ENCODE measurements around the gene SLC16A12.
"Not testable (repeated sequence)": the region's sequence is repeated elsewhere in the genome, so short reads cannot be mapped to it uniquely, and the experiment has no call there.

SLC16A12 gene

GRCh38 chr10:89547853-89548513 is 12.6 kb upstream of the SLC16A12 start:
- DNase-seq, result no peak

GRCh38 chr10:89546651-89547050 is 11.3 kb upstream of the SLC16A12 start:
- DNase-seq, result not testable (repeated sequence)

DNA sequence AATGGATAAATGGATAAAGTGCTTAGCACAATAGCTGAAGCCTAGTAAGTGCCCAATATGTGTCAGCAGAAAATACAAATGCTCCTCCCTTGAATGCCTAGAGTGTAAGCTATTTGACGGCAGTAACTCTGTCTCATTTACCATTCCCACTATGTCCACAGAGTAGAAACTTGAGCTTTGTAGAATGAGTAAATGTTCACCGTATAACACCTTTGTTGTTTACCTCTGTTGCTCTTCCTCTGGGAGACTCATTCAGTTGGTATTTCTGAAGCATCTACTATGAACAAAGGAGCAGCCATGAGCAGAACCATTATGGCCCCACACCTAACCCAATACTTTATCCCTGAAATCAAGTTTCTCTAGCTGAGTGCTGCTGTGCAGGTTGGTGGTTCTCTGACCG is 8.4 kb upstream of the SLC16A12 start:
- no peak for DNase-seq

GRCh38 chr10:89540420-89540949 is 5.1 kb upstream of the SLC16A12 start:
- DNase-seq, result no peak

DNA sequence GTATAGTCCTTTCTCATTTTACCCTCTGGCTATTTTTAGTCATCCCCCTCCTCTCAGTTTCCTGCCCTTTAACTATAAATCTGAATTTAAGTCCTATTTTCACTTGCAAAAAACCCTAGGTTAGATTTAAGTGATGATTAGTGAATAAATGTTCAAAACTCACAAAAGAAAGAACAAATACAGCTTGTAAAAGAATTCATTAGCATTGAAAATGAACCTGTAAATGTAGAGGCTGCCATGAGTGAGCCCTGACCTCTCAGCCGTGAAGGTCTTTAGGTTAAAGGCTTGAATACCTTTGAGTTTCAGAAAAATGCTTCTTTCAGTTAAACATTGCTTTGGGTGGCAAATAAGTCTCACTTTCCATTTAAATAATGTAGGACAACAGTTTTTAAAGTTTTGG is 2.0 kb upstream of the SLC16A12 start:
- no peak for DNase-seq

DNA sequence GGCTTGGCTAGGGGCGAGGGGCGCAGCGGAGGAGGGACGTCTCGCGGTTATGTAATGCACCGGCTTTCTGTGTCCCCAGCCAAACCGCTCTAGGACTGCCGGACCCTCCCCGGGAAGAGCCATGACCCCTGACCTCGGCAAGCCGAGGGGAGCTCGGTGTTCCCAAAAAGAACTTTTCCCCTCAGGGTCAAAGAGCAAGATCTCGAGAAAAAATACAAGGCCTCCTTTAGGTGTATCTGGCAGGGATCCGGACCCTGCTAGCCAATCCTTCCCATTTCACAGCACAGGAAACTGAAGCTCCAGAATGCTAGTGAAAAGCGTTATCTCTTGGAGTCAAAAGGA is 590 bp upstream of the SLC16A12 start:
- DNase-seq, result no peak

- DNase-seq, result no peak
Observed at GRCh38 chr10:89534826-89535166, 598 bp downstream of the SLC16A12 start.

- DNase-seq, result no peak
Observed at GRCh38 chr10:89532476-89532875, 2.9 kb downstream of the SLC16A12 start.

GRCh38 chr10:89531359-89531758 is 4.0 kb downstream of the SLC16A12 start:
- no peak for DNase-seq

- DNase-seq, result not testable (repeated sequence)
Observed at GRCh38 chr10:89529711-89530110, 5.7 kb downstream of the SLC16A12 start.

GRCh38 chr10:89526358-89526757 is 9.0 kb downstream of the SLC16A12 start:
- no peak for DNase-seq

DNA sequence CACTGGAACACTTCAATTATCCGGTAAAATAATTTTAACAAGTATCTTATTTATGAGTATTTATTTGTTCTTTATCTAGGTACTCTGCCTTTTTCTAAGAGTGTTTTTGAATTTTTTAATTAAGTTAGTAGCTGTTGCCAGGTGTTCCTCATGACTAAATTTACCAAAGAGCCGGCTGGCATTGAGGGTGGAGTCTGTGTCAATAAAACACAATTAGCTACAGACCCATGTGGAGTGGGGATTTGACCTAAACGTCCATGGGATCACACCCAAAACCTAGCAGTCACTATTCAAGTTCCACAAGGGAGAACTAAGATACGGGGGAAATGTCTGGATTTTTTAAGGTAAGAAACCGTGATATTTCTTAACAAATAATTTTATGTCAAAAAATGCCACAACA is 9.8 kb downstream of the SLC16A12 start:
- no peak for DNase-seq

DNA sequence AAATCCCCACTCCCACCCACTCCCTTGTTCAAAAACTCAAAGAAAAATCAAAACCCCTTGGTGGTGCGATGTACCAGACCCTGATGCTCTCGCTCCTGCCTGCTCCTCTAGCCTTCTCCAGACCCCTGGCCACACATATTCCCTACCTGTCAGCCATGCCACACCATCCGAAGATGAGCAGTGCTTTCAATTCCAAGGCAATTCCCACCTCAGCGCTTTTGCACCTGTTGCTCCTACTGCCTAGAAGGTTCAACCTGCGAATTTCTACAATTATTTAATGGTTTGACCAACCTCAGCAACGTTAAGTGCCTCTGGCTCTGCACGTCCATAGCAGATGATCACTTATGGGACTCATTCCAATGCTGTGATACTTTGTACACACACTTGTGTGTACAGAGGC is 11.1 kb downstream of the SLC16A12 start:
- no peak for DNase-seq

DNA sequence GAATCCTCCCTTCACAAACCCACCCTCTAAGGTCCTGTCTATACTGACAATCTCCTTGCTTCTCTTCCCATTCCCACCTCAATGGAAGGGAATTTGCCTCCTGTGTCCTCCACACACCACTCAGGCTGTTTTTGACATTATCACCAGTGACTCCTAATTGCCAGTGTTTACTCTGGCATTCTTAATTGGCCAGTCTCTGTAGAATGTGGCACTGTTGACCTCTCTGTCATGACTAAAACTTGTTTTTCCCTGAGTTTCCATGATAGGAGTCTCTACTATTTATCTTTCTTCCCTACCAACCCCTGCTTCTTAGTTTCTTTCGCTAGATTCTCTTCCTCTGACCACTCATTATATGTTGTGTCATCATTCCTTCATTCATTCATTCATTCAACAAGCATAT is 12.1 kb downstream of the SLC16A12 start:
- no peak for DNase-seq

- DNase-seq, result no peak
Observed at GRCh38 chr10:89522463-89522862, 12.9 kb downstream of the SLC16A12 start.

DNA sequence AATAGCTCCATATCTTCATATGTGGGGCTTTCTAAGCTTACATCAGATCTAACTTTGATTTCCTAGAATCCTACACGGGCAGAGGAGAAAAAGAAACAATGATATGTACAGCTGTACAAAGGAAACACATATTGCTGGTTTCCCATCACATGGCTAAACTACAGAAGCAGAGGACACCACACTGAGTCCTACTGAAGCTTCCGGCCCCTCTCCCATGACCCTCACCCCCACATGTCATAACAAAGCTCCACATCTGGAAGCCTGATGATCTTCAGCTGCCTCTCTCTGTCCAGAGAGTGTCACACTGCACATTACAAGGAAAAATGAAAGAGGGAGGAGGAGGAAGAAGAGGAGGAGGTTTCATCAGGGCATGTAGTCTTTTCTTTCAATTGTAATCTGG is 14.0 kb downstream of the SLC16A12 start:
- no peak for DNase-seq

GRCh38 chr10:89520706-89521105 is 14.7 kb downstream of the SLC16A12 start:
- DNase-seq, result no peak

GRCh38 chr10:89518876-89519842 is 16.2 kb downstream of the SLC16A12 start:
- no peak for DNase-seq

GRCh38 chr10:89518108-89518507 is 17.3 kb downstream of the SLC16A12 start:
- DNase-seq, result no peak

DNA sequence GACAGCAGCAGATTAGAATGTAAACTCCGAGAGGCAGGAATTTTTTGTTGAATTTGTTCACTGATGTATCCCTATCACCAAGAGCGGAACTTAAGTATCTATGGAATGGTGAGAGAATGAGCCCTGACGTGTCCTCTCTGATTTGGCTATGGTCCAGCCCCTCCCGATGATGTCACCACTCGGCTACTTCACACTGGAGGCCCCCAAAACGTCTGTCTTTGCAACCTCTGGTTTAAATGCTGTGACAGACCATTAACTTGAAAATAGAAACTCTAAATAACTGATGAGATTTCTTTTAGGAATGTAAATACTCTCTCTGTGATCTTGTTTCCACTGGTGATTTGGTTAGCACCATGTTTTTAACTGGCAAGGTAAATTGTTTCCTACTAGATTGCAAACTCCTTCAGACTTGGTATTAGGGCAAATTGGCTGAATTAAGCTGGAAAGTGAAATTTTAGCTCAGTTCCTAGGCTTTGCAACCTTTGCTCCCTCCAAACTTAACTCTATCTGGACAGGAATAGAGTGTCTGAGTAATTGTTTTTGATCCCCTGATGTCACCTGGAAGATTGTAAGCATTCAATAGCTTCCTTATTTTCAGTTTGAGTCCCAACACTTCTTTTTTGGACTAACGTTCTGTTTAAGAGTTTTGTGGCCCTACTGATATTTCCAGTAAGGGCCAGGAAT is 19.1 kb downstream of the SLC16A12 start:
- DNase-seq, result no peak

DNA sequence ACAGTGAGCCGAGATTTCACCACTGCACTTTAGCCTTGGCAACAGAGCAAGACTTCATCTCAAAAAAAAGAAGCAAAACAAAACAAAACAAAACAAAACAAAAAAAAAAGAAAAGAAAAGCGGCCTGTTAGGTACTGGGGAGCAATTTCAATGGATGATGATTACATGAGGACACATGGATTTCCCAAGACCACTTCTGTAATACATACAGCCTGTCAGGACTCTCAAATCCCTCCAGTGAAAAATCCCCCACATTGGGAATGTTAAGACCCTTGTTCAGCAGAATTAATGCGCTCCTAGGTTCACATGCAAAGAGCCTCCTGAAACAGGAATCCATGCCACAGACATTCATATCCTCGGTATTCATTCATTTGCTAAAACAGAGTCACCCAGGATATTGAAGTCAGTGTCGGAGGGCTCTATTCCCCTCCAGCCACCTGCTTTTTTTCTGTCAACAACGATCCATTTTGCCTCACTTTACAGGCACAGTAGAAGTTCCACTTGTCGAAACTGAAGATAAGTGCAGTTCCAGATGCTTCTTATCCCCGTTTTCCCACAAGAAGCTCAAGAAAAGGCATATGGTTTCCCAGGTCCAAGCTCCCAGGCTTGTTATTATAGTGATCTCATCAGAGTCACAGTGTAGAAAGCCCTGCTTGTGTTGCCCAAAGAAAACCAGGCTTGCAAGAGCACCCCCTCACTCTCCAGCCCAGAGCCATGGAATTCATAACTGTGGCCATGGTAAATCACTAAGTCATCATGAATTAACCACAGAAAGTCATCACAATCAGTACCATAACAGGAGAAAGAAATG is 20.2 kb downstream of the SLC16A12 start:
- no peak for DNase-seq

GRCh38 chr10:89513206-89513605 is 22.2 kb downstream of the SLC16A12 start:
- DNase-seq, result no peak
